Measurements from ENCODE around the gene ING5.

GRCh38 chr2:241729868-241730267, 28.0 kb downstream of the ING5 start:
- TF ChIP-seq CTCF (IDR thresholded peaks at IDR 0.05) (no peak), POLR2AphosphoS5 (IDR thresholded peaks at IDR 0.05; ENCODE audit: insufficient read depth in 1 of 2, low read depth in 1 of 2) (no peak), POLR2A (IDR thresholded peaks at IDR 0.05) (no peak)

Data from vagina (tissue), 2 donors.